ENCODE measurements around the gene LARP4B.

LARP4B gene

GRCh38 chr10:968546-969199 is 37.2 kb upstream of the LARP4B start:
- Histone ChIP-seq H3K9ac (ENCODE audit: low read length) (no peak overlapping the region), H3K36me3 (ENCODE audit: control insufficient read depth, insufficient read depth, low read length) (no peaks in the 10 kb centered on the region), H3K4me1 (ENCODE audit: control insufficient read depth, insufficient read depth, low read length) (peaks cover 41% of the 10 kb centered on the region), H3K4me3 (ENCODE audit: low read length) (no peak overlapping the region), H3K27me3 (ENCODE audit: control insufficient read depth, insufficient read depth, low read length) (peaks cover 3% of the 10 kb centered on the region), H3K9me3 (ENCODE audit: control insufficient read depth, low read length) (no peaks in the 10 kb centered on the region)

DNA sequence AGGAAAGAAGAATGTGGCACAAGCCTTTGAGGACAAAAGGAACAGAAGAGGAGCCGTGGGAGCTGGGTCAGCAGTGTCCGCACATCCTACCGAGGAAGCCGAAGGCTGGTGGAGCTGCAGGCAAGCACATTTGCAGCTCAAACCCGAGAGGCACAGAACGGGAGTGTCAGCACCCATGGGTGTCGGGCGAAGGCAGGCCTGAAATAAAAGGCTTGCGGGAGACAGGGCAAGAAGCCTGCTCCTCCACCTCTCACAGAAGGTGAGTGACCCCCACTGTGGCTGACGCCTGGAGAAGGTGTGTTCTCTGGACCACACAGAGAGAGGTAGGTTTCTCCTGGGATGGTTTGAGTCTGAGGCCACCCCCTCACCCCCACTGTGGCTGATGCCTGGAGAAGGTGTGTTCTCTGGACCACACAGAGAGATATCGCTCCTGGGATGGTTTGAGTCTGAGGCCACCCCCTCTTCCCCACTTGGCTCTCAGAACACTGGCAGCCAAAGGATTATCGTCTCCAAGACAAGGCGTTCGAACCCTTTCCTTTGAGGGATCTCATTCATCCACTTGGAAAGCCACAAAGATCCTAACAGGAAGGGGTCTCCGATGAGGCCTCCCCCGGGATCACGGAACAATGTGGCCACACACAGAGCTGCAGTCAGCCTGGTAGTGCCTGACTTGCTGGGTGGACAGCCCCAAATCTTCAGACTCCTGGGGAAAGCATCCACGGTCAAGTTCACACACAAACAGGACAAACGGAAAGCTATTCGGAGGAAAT is 35.1 kb upstream of the LARP4B start:
- Histone ChIP-seq H3K4me1 (ENCODE audit: control insufficient read depth, insufficient read depth, low read length) (peaks cover 21% of the 10 kb centered on the region), H3K9me3 (ENCODE audit: control insufficient read depth, low read length) (no peaks in the 10 kb centered on the region), H3K4me3 (ENCODE audit: low read length) (no peak overlapping the region), H3K9ac (ENCODE audit: low read length) (no peak overlapping the region), H3K36me3 (ENCODE audit: control insufficient read depth, insufficient read depth, low read length) (no peaks in the 10 kb centered on the region), H3K27me3 (ENCODE audit: control insufficient read depth, insufficient read depth, low read length) (peaks cover 3% of the 10 kb centered on the region)

DNA sequence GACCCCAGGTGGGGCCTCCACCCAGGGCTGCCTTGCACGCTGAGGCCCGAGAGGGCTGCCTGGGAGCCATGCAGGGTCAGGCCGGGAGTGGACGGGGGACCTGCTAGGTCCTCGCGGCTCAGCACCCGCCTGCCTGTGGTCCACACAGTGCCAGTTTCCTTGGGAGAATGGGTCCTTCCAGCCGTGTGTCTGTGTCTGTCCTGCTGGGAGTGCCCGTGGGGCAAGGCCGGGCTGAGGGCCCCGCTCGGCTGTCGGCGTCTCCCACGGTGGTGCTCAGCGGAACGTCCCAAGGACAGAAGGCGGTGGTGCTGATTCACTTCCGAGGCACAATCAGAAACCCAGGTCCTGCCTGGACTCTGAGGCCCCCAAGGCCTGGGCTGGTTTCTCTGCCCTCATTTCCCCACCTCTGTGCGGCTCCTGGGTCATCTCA is 33.5 kb upstream of the LARP4B start:
- Histone ChIP-seq H3K27me3 (ENCODE audit: control insufficient read depth, insufficient read depth, low read length) (peaks cover 3% of the 10 kb centered on the region), H3K9me3 (ENCODE audit: control insufficient read depth, low read length) (no peaks in the 10 kb centered on the region), H3K4me1 (ENCODE audit: control insufficient read depth, insufficient read depth, low read length) (peaks cover 4% of the 10 kb centered on the region), H3K4me3 (ENCODE audit: low read length) (no peak overlapping the region), H3K36me3 (ENCODE audit: control insufficient read depth, insufficient read depth, low read length) (no peaks in the 10 kb centered on the region), H3K9ac (ENCODE audit: low read length) (no peak overlapping the region)

DNA sequence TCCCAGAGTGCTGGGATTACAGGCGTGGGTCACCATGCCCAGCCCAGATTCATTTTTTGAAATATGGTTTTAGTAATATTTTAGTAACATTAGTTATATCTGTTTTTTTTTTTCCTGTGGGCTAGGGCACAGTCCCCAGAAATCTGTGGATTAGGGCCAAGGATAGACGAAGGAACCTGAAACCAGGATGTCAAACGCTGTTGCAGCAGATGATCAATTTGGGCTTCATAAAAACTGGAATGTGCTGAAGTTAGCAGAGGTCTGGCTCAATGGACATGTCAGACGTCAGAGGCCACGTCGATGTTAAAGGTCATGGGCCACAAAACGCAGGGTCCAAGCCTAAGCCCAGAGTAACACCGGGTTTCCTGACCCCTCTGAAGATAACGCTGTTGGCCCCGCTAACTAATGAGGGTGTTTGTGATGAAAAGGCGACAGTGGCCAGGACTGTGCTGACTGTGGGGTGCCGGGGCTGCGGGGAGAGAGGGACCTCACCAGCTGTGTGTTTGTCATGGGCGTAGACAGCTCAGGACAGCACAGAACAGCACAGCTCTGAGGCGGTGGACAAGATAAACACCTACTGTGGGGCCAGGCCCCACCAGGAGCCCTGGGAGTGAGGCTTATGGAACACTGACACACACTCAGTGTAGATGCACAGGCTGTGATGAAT is 32.9 kb upstream of the LARP4B start:
- no peak overlapping the region for H3K4me3 ChIP-seq (ENCODE audit: low read length)

GRCh38 chr10:963655-964054 is 32.1 kb upstream of the LARP4B start:
- Histone ChIP-seq H3K9ac (ENCODE audit: low read length) (no peak overlapping the region), H3K4me1 (ENCODE audit: control insufficient read depth, insufficient read depth, low read length) (no peaks in the 10 kb centered on the region), H3K4me3 (ENCODE audit: low read length) (no peak overlapping the region), H3K27me3 (ENCODE audit: control insufficient read depth, insufficient read depth, low read length) (peaks cover 3% of the 10 kb centered on the region), H3K36me3 (ENCODE audit: control insufficient read depth, insufficient read depth, low read length) (no peaks in the 10 kb centered on the region), H3K9me3 (ENCODE audit: control insufficient read depth, low read length) (no peaks in the 10 kb centered on the region)

More for the DNA sequence above, 32.9 kb upstream of the LARP4B start:
- H3K9me3 ChIP-seq (ENCODE audit: control insufficient read depth, low read length), result no peaks in the 10 kb centered on the region
- no peak overlapping the region for H3K9ac ChIP-seq (ENCODE audit: low read length)
- H3K27me3 ChIP-seq (ENCODE audit: control insufficient read depth, insufficient read depth, low read length), result peaks cover 3% of the 10 kb centered on the region
- H3K36me3 ChIP-seq (ENCODE audit: control insufficient read depth, insufficient read depth, low read length), result no peaks in the 10 kb centered on the region
- no peaks in the 10 kb centered on the region for H3K4me1 ChIP-seq (ENCODE audit: control insufficient read depth, insufficient read depth, low read length)

DNA sequence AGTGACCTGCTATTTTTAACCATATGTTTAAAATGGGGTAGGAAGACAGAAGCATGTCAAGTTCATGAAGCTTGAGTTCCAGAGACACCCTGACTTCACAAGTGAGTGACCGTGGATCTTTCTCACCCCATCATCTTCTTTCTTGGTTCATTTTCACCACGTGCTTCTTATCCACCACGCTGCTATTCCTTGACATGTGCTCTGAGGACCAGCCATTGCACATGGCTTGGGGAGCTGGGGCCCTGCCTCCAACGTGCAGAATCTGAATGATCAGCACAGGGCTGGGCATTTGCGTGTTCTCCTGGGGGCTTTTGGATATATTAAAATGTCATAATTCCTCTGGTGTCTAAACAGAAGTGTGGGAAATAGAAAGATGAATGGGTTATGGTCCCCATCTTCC is 31.7 kb upstream of the LARP4B start:
- Histone ChIP-seq H3K4me1 (ENCODE audit: control insufficient read depth, insufficient read depth, low read length) (no peaks in the 10 kb centered on the region), H3K27me3 (ENCODE audit: control insufficient read depth, insufficient read depth, low read length) (peaks cover 3% of the 10 kb centered on the region), H3K36me3 (ENCODE audit: control insufficient read depth, insufficient read depth, low read length) (no peaks in the 10 kb centered on the region), H3K9ac (ENCODE audit: low read length) (no peak overlapping the region), H3K4me3 (ENCODE audit: low read length) (no peak overlapping the region), H3K9me3 (ENCODE audit: control insufficient read depth, low read length) (no peaks in the 10 kb centered on the region)

- H3K4me3 ChIP-seq (ENCODE audit: low read length), result no peak overlapping the region
- H3K9me3 ChIP-seq (ENCODE audit: control insufficient read depth, low read length), result no peaks in the 10 kb centered on the region
- H3K9ac ChIP-seq (ENCODE audit: low read length), result no peak overlapping the region
- no peaks in the 10 kb centered on the region for H3K36me3 ChIP-seq (ENCODE audit: control insufficient read depth, insufficient read depth, low read length)
- H3K27me3 ChIP-seq (ENCODE audit: control insufficient read depth, insufficient read depth, low read length), result peaks cover 3% of the 10 kb centered on the region
- no peaks in the 10 kb centered on the region for H3K4me1 ChIP-seq (ENCODE audit: control insufficient read depth, insufficient read depth, low read length)
Measured at GRCh38 chr10:962342-962741, 30.8 kb upstream of the LARP4B start.

DNA sequence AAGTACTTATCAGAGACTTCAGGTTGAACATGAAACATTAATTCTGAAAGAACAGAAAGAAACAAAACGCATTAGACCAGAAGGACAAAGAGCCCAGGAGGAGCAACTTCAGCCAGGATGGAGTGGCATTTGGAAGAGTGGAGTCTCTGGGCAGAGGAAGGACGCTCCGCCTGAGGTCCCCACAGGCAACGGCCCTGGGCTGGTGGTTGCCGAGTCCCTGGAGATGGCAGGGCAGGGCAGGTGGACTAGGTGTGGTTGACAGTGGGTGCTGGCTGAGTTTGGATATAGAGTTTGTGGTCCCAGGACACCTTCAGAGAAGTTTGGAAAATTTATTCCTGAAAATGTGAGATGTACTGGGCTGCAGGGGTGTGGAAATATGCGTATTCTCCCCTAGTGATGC is 27.4 kb upstream of the LARP4B start:
- Histone ChIP-seq H3K9me3 (ENCODE audit: control insufficient read depth, low read length) (no peaks in the 10 kb centered on the region), H3K4me3 (ENCODE audit: low read length) (no peak overlapping the region), H3K27me3 (ENCODE audit: control insufficient read depth, insufficient read depth, low read length) (no peaks in the 10 kb centered on the region), H3K36me3 (ENCODE audit: control insufficient read depth, insufficient read depth, low read length) (no peaks in the 10 kb centered on the region), H3K4me1 (ENCODE audit: control insufficient read depth, insufficient read depth, low read length) (no peaks in the 10 kb centered on the region), H3K9ac (ENCODE audit: low read length) (no peak overlapping the region)

GRCh38 chr10:958106-958505 is 26.6 kb upstream of the LARP4B start:
- no peaks in the 10 kb centered on the region for H3K27me3 ChIP-seq (ENCODE audit: control insufficient read depth, insufficient read depth, low read length)
- no peaks in the 10 kb centered on the region for H3K9me3 ChIP-seq (ENCODE audit: control insufficient read depth, low read length)
- no peaks in the 10 kb centered on the region for H3K36me3 ChIP-seq (ENCODE audit: control insufficient read depth, insufficient read depth, low read length)
- no peak overlapping the region for H3K9ac ChIP-seq (ENCODE audit: low read length)
- H3K4me3 ChIP-seq (ENCODE audit: low read length), result no peak overlapping the region
- H3K4me1 ChIP-seq (ENCODE audit: control insufficient read depth, insufficient read depth, low read length), result no peaks in the 10 kb centered on the region

DNA sequence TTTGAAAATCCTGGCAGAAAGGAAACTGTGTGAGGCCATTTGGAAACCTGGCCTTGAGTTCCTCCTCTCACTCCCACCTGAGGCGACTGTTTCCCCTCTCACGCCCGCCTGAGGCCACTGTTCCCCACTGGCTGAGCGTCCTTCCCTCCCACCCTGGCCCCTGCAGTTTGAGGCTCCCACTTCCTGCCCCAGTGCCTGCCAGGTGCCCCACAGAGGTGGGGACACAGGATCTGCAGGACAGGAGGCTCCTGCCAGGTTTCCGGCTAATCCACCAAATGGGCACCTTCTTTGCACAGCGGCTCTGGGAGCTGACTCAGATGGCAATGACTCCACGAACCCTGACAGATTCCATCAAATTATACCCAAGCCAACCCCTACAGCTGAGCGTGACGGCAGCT is 24.3 kb upstream of the LARP4B start:
- H3K9me3 ChIP-seq (ENCODE audit: control insufficient read depth, low read length), result no peaks in the 10 kb centered on the region
- H3K27me3 ChIP-seq (ENCODE audit: control insufficient read depth, insufficient read depth, low read length), result no peaks in the 10 kb centered on the region
- H3K36me3 ChIP-seq (ENCODE audit: control insufficient read depth, insufficient read depth, low read length), result no peaks in the 10 kb centered on the region
- H3K9ac ChIP-seq (ENCODE audit: low read length), result no peak overlapping the region
- H3K4me3 ChIP-seq (ENCODE audit: low read length), result no peak overlapping the region
- H3K4me1 ChIP-seq (ENCODE audit: control insufficient read depth, insufficient read depth, low read length), result no peaks in the 10 kb centered on the region

DNA sequence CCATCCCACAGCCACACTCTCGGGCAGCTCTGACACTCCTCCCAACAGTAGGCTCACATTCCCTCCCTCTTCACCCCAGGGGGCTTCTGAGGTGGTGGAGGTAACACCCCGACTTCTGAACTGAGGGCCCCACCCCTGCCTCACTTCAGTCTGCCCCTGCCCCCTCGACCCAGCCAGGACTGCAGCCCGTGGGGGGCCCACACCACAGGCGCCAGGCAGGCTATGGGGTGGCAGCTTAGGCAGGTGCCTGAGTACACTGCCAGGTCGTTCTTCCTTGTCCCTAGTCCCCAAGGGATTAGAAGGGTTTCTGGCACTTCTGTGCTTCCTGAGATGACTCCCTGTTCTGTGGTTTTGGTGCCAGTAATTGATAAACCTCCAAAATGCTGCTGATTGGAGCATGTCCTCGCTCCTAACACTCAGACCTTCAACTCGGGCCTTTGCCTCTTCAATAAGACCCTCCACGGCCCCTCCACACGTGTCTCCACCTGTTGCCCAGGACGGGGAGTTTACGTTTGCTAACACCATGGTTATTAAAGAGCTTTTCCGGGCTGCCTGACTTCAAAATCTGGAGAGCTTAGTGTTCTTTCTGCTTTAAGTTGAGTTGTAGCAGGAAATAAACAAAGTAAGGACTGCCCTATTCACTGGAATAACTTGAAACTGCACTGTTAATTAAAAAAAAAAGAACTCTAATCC is 23.8 kb upstream of the LARP4B start:
- Histone ChIP-seq H3K9me3 (ENCODE audit: control insufficient read depth, low read length) (no peaks in the 10 kb centered on the region), H3K4me3 (ENCODE audit: low read length) (no peak overlapping the region), H3K4me1 (ENCODE audit: control insufficient read depth, insufficient read depth, low read length) (no peaks in the 10 kb centered on the region), H3K36me3 (ENCODE audit: control insufficient read depth, insufficient read depth, low read length) (no peaks in the 10 kb centered on the region), H3K9ac (ENCODE audit: low read length) (no peak overlapping the region), H3K27me3 (ENCODE audit: control insufficient read depth, insufficient read depth, low read length) (no peaks in the 10 kb centered on the region)

GRCh38 chr10:954396-954795 is 22.9 kb upstream of the LARP4B start:
- Histone ChIP-seq H3K4me1 (ENCODE audit: control insufficient read depth, insufficient read depth, low read length) (no peaks in the 10 kb centered on the region), H3K9ac (ENCODE audit: low read length) (no peak overlapping the region)

More at GRCh38 chr10:954396-954795, 22.9 kb upstream of the LARP4B start:
- Histone ChIP-seq H3K4me3 (ENCODE audit: low read length) (no peak overlapping the region), H3K36me3 (ENCODE audit: control insufficient read depth, insufficient read depth, low read length) (no peaks in the 10 kb centered on the region), H3K9me3 (ENCODE audit: control insufficient read depth, low read length) (no peaks in the 10 kb centered on the region), H3K27me3 (ENCODE audit: control insufficient read depth, insufficient read depth, low read length) (no peaks in the 10 kb centered on the region)

Data from mucosa of stomach (tissue), 1 donor.